CD4-positive, alpha-beta T cell treated with Interleukin-10 for 1 hour (primary cell): ENCODE measurements around the gene CYSTM1.

Source experiments
- DNase-seq: peaks from one replicate; pipeline ENCODE4 v3.0.0-alpha.2; 2020

The CYSTM1 gene

DNA sequence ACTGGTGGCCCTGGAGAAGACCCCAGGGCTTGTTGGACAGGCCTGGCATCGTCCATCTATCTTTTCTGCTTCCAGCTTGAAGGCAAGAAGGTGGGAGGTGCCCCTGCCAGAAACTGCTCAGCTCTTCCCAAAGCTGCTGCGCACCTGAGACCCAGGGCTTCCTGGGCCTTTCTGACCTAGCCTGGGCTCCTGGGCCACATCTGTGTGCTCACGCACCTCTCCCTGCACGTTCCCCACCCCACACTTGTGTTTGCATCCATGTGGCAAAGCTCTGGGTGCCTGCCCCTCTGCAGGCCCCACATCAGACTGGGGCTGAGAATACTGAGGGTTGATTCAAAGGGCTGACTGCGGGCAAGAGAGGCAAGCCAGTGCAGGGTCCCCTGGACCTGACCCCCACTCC lies 64.5 kb downstream of the CYSTM1 start:
- no peak for DNase-seq

DNA sequence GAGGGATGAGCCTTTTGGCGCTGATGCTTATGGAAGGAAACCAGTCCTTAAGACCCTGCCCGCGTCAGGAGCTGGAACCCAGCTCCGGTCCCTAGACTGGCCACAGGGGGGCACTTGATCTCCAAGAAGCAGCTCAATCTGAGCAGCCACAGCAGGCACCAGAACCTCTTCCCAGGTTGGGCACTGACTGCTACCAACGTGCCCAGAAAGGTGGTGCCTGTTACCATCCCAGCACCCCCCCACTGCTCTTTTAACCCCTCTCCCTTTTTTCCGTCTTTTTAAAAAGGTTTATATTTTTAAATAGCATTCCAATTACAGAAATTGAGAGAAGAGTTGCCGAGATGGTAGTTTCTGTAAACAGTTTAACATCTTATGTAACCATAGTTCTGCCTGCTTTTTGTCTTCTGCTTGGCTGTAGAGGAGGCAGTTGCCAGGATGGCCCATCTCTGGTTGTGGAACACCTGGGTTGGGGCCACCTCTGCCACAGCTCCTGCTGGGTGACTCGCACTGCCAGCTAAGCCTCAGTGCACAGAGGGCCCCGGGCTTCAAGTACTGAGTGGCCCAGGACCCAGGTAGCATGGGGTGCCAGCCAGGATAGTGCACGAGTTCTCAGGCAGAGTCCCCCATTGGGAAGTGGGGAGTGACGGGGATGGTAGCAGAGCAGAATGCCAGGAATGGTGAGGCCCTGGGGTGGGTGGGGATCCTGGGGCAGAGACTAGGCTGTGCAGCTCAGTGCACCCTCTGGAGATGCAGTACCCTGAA lies 65.1 kb downstream of the CYSTM1 start:
- DNase-seq = peak; percentile 58

DNA sequence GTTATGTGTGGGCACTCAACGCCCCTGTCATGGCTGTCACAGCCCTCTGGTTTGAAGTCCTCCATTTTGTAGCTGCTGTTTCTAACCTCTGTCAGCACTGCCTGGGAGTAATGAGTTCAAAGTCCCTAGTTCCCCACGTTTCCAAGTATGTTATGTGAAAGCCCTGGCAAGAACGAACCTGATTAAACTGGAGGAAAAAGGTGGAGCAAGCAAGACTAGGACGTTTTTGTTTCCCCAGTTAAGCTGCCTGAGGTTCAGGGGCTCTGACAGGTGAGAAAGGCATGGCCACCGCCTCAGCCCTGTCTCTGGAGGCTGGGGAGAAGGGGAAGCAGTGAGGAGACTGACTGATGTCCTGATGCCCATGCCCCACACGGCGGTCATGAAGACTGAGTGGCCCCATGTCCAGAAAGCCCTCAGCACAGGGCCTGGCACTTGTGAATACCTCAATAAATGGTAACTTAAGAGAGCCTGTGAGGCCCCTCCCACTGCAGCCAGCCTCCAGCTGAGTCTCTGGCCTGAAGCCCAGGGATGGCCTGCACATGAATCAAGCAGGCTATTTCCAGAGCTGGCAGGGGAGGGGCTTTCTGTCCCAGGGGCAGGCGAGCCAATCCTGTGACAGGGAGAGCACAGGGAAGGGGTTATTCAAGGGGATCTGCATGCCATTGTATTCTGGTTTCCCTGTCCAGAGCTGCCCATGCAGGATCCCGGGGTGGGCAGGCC lies 66.2 kb downstream of the CYSTM1 start:
- DNase-seq = no peak

DNA sequence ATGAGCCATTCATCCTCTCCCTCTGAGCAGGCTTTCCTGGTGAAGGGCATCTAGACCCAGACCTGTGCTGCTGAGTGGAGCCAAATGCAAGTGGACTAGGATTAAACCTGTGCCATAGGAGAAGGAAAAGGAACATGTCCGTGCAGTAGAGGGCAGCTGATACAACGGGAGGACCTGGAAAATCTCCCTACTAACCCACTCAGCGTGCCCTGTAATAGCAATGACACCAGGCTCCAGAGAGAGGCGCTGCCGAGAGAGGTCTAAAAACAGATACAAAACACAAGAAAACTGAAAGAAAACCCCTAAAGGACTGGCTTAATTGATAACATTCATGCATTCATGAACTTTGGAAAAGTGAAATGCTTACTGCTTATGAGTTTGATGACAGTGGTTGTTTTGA lies 67.1 kb downstream of the CYSTM1 start:
- no peak for DNase-seq

- DNase-seq = no peak
These were observed 68.0 kb downstream of the CYSTM1 start for GRCh38 chr5:140242890-140243585.

GRCh38 chr5:140243706-140244250 lies 68.8 kb downstream of the CYSTM1 start:
- no peak for DNase-seq

- DNase-seq = peak; percentile 81
These were observed 69.6 kb downstream of the CYSTM1 start for GRCh38 chr5:140244525-140245025.

- DNase-seq = no peak
These were observed 70.4 kb downstream of the CYSTM1 start for GRCh38 chr5:140245341-140245740.

DNA sequence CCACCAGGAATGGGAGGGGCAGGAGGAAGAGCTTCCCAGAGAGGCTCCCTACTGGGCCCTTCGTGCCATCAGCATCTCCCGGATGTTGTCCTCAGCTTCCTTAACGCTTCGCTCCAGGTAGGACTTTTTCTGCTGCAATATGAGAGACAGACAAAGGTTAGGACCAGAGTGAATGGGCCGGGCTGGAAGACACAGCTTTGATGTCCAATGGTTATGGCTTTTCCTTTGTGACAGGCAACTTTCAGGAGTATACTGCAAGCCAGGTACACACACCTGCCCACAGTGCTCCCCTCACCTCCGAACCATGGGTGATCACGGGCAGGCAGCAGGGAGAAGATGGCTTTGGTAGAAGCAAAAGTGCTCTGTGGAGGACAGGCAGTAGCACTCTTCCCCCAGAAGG lies 70.9 kb downstream of the CYSTM1 start:
- DNase-seq = no peak

DNA sequence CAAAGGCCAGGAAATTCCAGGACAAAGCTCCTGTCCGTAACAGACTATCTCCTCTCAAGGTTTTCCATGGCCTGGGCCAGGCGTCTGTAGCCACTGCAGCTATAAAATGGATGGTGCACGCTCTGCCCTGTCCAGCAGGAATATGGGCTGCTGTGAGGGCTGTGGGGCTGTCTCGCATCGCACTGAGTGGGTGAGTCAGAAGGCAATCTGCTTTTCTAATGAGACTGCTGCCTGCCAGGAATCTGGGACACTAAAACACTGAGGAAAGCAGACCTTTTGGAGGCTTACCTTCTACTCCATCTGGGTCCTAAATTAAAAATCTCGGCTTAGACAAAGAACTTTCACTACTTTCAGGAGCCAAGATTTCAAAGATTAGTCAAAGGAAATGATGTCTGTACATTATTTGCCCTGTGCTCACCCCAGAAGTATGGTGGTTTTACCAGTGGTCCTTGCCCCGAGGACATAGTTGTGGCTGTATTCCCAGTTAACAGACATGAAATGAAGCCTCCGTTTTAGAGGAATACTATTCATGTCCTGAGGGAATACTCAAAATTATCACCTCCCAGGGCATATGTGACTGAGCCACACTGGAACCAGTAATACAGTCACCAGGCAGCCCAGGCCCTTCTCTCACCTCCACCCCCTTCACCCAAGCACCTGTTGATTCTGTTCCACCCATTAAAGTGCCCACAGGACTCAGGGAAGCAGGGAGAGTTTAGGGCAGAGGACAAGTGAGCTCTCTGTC lies 71.6 kb downstream of the CYSTM1 start:
- DNase-seq = no peak

DNA sequence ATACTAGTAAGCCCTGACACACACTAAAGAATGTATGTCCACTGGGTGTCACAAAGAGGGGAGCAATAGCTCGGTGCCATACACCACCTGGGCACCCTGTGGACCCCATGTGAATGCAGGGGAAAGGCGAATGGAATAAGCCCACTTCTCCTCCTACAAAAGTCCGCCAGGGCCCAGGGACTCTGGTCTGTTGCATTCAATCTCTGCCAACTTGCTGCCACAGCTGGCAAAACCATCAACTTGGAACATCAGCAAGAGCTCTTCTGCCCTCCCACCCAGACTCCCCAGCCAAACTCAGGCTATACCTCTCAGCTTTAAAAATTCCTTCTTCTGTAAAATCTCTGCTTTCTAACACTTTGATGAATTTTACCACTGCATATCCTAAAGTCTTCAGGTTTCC lies 73.4 kb downstream of the CYSTM1 start:
- DNase-seq = no peak

DNA sequence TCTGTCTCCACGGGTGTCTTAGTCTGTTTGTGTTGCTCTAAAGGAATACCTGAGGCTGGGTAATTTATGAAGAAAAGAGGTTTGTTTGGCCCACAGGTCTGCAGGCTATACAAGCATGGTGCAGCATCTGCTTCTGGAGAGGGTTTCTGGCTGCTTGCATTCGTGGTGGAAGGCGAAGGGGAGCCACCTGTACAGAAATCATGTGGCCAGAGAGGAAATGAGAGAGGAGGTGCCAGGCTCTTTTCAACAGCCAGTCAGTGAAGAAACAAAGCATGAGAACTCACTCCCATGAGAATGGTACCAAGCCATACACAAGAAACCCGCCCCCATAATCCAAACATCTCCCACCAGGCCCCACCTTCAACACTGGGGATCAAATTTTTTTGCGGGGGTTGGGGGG lies 74.5 kb downstream of the CYSTM1 start:
- DNase-seq = no peak

DNA sequence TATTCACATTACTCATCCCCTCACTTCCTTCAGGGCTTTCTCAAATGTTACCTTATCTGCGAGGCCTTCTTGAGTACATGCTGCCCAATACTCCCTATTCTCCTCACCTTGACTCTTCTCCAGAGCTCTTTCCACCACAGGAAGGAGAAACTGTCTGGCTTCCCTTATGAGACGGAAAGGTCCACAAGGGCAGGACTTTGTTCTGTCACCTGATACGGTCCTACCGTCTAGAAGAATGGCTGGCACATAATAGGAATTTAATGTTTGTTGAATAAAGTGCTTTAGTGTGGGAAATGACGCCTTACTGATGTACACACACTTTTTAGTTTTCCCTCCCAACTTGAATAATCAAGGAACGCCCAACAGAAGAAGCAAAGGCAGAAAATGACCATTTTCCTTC lies 75.4 kb downstream of the CYSTM1 start:
- no peak for DNase-seq

DNA sequence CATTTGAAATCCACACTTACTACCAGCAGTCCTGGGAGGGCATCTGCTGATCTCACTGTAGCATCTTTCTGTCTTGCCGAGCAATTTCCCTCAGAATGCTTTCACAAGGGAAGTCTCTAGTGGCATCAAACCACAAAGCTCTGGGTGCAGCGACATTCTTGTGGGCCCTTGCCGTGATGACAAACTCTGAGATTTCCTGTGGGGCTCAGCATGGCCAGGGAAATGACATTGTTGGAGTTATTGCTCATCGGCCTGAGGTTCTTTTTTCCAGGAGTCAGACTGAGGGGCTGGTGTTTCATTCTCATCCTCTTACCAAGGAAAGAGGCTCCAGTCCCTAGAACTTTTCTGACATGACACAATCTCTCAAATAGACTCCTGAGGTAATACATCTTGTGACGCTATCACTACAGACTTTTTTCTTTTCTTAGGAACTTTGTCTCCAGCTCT lies 76.6 kb downstream of the CYSTM1 start:
- DNase-seq = peak; percentile 66

DNA sequence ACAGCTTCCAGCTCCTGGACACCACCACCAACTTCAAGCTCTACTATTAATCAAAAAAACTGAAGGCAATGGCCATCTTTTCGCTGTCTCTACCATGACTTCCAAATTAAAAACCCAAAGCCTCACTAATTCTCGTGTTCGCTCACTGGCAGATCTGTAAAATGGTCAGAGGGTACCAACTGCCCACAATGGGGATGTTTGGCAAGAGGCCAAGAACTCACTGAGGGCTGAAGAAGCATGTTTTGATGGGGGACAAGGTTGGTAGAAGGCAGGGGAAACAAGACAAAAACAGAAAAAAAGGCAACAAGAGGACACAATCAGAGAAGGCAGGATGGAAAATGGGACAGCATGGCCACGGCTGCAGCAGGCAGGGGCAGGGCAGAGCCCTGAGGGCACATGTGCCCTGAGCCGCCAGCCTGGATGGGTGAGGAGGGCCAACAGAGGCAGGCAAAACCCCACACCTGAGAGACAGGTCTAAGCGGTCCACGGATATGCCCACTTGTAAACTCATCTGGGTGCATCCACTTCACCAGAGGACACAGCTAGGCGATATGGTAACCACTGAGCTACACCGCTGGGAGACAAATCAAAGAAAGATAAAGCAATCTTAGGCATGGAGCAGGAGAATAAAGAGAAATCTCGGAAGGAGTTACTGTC lies 77.6 kb downstream of the CYSTM1 start:
- no peak for DNase-seq

DNA sequence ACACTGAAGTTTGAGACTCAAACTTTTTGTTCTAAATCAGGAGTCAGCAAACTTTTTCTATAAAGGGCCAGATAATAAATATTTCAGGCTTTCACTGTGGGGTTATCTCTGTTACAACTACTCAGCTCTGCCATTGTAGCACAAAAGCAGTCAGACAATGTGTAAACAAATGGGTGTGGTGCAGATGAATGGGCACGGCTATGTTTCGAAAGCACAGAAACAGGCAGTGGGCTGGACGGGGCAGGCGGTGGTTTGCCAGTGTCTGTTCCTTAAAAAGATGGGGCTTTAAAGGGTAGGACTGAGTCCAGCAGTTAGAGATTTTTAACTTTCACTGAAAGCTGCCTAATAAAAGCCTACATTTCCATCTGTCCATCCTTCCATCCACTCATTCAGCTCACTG lies 79.0 kb downstream of the CYSTM1 start:
- DNase-seq = peak; percentile 21

GRCh38 chr5:140255460-140256157 lies 80.6 kb downstream of the CYSTM1 start:
- no peak for DNase-seq

DNA sequence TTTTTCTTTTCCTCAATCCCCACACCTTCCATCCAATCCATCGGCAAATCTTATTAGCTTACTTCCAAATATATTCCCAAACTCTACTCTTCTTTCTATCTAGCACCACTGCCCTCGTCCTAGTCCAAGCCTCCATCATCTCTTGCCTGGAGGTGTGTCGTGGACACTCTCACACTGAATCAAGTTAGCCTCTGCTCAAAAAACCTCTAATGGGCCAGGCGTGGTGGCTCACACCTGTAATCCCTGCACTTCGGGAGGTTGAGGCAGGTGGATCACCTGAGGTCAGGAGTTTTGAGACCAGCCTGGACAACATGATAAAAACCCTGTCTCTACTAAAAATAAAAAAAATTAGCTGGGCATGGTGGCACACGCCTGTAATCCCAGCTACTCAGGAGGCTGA lies 81.7 kb downstream of the CYSTM1 start:
- no peak for DNase-seq

- no peak for DNase-seq
These were observed 83.0 kb downstream of the CYSTM1 start for GRCh38 chr5:140258016-140258415.

GRCh38 chr5:140258873-140259272 lies 83.9 kb downstream of the CYSTM1 start:
- no peak for DNase-seq

DNA sequence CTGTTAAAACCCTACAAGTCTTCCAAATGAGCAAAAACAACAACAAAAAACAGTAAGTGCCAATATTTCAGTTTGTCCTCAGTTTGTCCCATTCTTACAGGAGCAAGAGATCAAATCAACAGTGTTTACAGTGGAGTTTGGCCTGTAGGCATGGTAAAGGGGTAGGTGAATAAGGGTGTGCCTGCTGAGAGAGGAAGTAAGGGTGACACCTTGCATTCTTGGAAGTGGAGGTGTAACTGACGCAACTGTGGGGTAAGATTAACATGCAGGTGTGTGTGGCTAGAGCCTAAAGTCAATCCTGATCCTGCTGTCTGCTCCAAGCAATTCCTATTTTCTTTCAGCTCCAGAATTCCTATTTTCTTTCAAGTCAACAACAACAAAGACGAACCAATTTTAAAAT lies 84.5 kb downstream of the CYSTM1 start:
- DNase-seq = peak; percentile 71
